Measurements from ENCODE around the gene LLGL2. TPM values are rescaled to one million over a fixed set of nuclear protein-coding genes. Genes with fewer than 3 reads are reported as not detected.

LLGL2 gene
- total and polyA plus RNA-seq, 10 of the 15 experiments (the other 5 are each of a cell fraction or from before 2014, with no cell fraction given), result 0.21 to 9.9 (median 4.5) TPM

GRCh38 chr17:75570034-75570676 lies 44.7 kb downstream of the LLGL2 start (continued):
- TF ChIP-seq, protein P1, sequence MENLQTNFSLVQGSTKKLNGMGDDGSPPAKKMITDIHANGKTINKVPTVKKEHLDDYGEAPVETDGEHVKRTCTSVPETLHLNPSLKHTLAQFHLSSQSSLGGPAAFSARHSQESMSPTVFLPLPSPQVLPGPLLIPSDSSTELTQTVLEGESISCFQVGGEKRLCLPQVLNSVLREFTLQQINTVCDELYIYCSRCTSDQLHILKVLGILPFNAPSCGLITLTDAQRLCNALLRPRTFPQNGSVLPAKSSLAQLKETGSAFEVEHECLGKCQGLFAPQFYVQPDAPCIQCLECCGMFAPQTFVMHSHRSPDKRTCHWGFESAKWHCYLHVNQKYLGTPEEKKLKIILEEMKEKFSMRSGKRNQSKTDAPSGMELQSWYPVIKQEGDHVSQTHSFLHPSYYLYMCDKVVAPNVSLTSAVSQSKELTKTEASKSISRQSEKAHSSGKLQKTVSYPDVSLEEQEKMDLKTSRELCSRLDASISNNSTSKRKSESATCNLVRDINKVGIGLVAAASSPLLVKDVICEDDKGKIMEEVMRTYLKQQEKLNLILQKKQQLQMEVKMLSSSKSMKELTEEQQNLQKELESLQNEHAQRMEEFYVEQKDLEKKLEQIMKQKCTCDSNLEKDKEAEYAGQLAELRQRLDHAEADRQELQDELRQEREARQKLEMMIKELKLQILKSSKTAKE (IDR thresholded peaks at IDR 0.05; ENCODE audit: low read depth, poor library complexity, severe bottlenecking), result no peak
- TF ChIP-seq ATF2 (IDR thresholded peaks at IDR 0.05; ENCODE audit: low read length), result no peak
- no peak for TF ChIP-seq SREBF2 (IDR thresholded peaks at IDR 0.05; ENCODE audit: low read length)
- no peak for TF ChIP-seq BRCA1 (IDR thresholded peaks at IDR 0.05; ENCODE audit: low read depth, low read length)

DNA sequence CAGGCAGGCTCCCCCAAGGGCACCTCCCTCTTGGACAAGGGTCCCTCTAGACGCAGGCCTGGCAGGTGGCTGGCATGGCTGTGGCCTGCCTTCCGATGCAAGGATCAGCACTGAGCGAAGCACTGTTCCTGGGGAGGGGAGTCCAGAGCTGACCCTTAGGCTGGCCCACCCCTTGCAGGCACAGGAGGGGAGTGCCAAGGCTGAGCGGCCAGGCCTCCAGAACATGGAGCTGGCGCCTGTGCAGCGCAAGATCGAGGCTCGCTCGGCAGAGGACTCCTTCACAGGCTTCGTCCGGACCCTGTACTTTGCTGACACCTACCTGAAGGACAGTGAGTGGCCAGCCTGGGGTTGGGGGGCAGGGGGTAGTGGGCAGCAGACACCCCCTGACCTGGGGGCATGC lies 45.3 kb downstream of the LLGL2 start:
- ChIA-PET POLR2A (interaction anchor here (0.5 to 1.1 kb wide), 3 partner anchors 11 to 333 kb away, joined by 3 to 6 read pairs (median 4); no protein-coding TSS in a partner anchor), CTCF (interaction anchor here (1.0 to 1.5 kb wide), 4 partner anchors 12 to 63 kb away, joined by 3 to 5 read pairs (median 4); partner anchors contain the start of genes LLGL2 and SMIM5), RAD21 (ENCODE audit: unreplicated experiment) (interaction anchor here (0.9 to 1.3 kb wide), 4 partner anchors 36 to 179 kb away, joined by 3 to 5 read pairs (median 4); partner anchors contain the start of genes TMEM94 and TSEN54), SMC1A (ENCODE audit: uncharacterized antibody, unreplicated experiment) (interaction anchor here (1.1 to 1.3 kb wide), 3 partner anchors 43 to 177 kb away, joined by 3 to 4 read pairs (median 4); partner anchors contain the start of gene TSEN54)
- H3K4me1 ChIP-seq (ENCODE audit: control insufficient read depth, insufficient read depth, low read length), result peaks cover 21% of the 10 kb centered on the region
- BruUV-seq (replicated peaks), result no TSS peak
- H3K36me3 ChIP-seq (ENCODE audit: control insufficient read depth in 2 of 2, insufficient read depth in 2 of 2, low read length in 1 of 2), result no peaks in the 10 kb centered on the region
- ATAC-seq, result no peak
- H3K9me3 ChIP-seq (replicated peaks; ENCODE audit: control insufficient read depth, insufficient read depth, low read length), result no peaks in the 10 kb centered on the region
- H3K9ac ChIP-seq (ENCODE audit: control insufficient read depth, insufficient read depth, low read length), result peak overlapping the region; percentile 72; the same call in 1 of the 2 replicates
- no peak for FAIRE-seq
- H2AFZ ChIP-seq (ENCODE audit: control insufficient read depth, low read depth, low read length), result peak overlapping the region; percentile 98; the same call in 1 of the 2 replicates
- in situ Hi-C loops (cut with MboI), result no loop called here
- no peak for DNase-seq (ENCODE audit: low read depth, low spot score)
- WGBS (ENCODE audit: insufficient coverage, insufficient replicate concordance, low lambda C conversion rate, missing lambda C conversion rate), result 97% methylated on average over 11 of the region's 11 CpGs
- H3K4me3 ChIP-seq, result no peak overlapping the region
- H3K4me2 ChIP-seq (ENCODE audit: control insufficient read depth, insufficient read depth), result peak overlapping the region; percentile 81; the same call in 1 of the 2 replicates
- no peaks in the 10 kb centered on the region for H3K27me3 ChIP-seq (replicated peaks in 1 of 2; ENCODE audit: control insufficient read depth in 2 of 2, insufficient read depth in 2 of 2, low read length in 1 of 2)
- peak overlapping the region; percentile 80 for H3K27ac ChIP-seq (ENCODE audit: control insufficient read depth, insufficient read depth)
- H4K20me1 ChIP-seq (ENCODE audit: control insufficient read depth, insufficient read depth), result no peaks in the 10 kb centered on the region
- intact Hi-C loops (cut with micrococcal nuclease; ENCODE audit: unreplicated experiment), result no loop called here
- H3K79me2 ChIP-seq (ENCODE audit: control insufficient read depth, insufficient read depth, low read length), result no peaks in the 10 kb centered on the region
- TF ChIP-seq EZH2 (IDR thresholded peaks at IDR 0.05; ENCODE audit: borderline replicate concordance, control insufficient read depth, low read depth, low read length) (no peak), POLR2AphosphoS5 (IDR thresholded peaks at IDR 0.05; ENCODE audit: low read length) (no peak), SMARCA5 (IDR thresholded peaks at IDR 0.05) (no peak), RAD21 (IDR thresholded peaks at IDR 0.05; ENCODE audit: insufficient read depth, low read depth, low read length) (no peak), KDM1A (IDR thresholded peaks at IDR 0.05; ENCODE audit: borderline replicate concordance) (no peak), BMI1 (IDR thresholded peaks at IDR 0.05; ENCODE audit: borderline replicate concordance) (no peak), RCOR1 (conservative IDR thresholded peaks at IDR 0.05; ENCODE audit: low read depth, low read length) (no peak), SREBF2 (IDR thresholded peaks at IDR 0.05; ENCODE audit: low read length) (no peak), CREM (IDR thresholded peaks at IDR 0.05; ENCODE audit: low read depth) (no peak), SMC3 (IDR thresholded peaks at IDR 0.05; ENCODE audit: borderline replicate concordance, low read length) (no peak), POLR2A (IDR thresholded peaks at IDR 0.05; ENCODE audit: low read depth, low read length) (no peak)
- TF ChIP-seq, protein P2, sequence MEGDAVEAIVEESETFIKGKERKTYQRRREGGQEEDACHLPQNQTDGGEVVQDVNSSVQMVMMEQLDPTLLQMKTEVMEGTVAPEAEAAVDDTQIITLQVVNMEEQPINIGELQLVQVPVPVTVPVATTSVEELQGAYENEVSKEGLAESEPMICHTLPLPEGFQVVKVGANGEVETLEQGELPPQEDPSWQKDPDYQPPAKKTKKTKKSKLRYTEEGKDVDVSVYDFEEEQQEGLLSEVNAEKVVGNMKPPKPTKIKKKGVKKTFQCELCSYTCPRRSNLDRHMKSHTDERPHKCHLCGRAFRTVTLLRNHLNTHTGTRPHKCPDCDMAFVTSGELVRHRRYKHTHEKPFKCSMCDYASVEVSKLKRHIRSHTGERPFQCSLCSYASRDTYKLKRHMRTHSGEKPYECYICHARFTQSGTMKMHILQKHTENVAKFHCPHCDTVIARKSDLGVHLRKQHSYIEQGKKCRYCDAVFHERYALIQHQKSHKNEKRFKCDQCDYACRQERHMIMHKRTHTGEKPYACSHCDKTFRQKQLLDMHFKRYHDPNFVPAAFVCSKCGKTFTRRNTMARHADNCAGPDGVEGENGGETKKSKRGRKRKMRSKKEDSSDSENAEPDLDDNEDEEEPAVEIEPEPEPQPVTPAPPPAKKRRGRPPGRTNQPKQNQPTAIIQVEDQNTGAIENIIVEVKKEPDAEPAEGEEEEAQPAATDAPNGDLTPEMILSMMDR (IDR thresholded peaks at IDR 0.05 in 2 of 3, conservative IDR thresholded peaks at IDR 0.05 in 1 of 3; ENCODE audit: control insufficient read depth in 2 of 3, extremely low read depth in 1 of 3, insufficient read depth in 1 of 3, low read depth in 3 of 3, low read length in 3 of 3), result no peak
- TF ChIP-seq, protein P3, sequence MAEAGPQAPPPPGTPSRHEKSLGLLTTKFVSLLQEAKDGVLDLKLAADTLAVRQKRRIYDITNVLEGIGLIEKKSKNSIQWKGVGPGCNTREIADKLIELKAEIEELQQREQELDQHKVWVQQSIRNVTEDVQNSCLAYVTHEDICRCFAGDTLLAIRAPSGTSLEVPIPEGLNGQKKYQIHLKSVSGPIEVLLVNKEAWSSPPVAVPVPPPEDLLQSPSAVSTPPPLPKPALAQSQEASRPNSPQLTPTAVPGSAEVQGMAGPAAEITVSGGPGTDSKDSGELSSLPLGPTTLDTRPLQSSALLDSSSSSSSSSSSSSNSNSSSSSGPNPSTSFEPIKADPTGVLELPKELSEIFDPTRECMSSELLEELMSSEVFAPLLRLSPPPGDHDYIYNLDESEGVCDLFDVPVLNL (IDR thresholded peaks at IDR 0.05; ENCODE audit: low read depth, low read length), result no peak
